ENCODE data around the gene COX5A. TPM values are rescaled to one million over a fixed set of nuclear protein-coding genes. Genes with fewer than 3 reads are reported as not detected.
A peak's percentile ranks its signal among the peaks of the same experiment; 100 is the strongest.

COX5A gene
- total RNA-seq, 4 donors from 2014 or later: 109 to 175 (median 137) TPM

- no peak for TF ChIP-seq POLR2A (IDR thresholded peaks at IDR 0.05)
- no peak for TF ChIP-seq CTCF (IDR thresholded peaks at IDR 0.05)
- intact Hi-C loops (cut with DNase I; ENCODE audit: low total_unique reads): no loop called here
- WGBS, 2 donors: 94 to 96% methylated on average over 5 of the region's 5 CpGs
- no peak for DNase-seq (ENCODE audit: low spot score in 2 of 2)
- H3K4me3 ChIP-seq (ENCODE audit: low read depth, poor library complexity, severe bottlenecking): no peak overlapping the region
These were observed 52.4 kb downstream of the COX5A start for GRCh38 chr15:74885461-74885860.

- H3K4me3 ChIP-seq (ENCODE audit: low read depth, poor library complexity, severe bottlenecking): no peak overlapping the region
- TF ChIP-seq POLR2A (IDR thresholded peaks at IDR 0.05) (no peak), CTCF (IDR thresholded peaks at IDR 0.05) (no peak)
- intact Hi-C loops (cut with DNase I; ENCODE audit: low total_unique reads): no loop called here
- DNase-seq (ENCODE audit: low spot score in 2 of 2): no peak
- 63 to 74% methylated on average over 4 of the region's 4 CpGs for WGBS, 2 donors
These were observed 53.2 kb downstream of the COX5A start for GRCh38 chr15:74884428-74885223.

- TF ChIP-seq CTCF (IDR thresholded peaks at IDR 0.05) (no peak), POLR2A (IDR thresholded peaks at IDR 0.05) (no peak)
- intact Hi-C loops (cut with DNase I; ENCODE audit: low total_unique reads): no loop called here
- H3K4me3 ChIP-seq (ENCODE audit: low read depth, poor library complexity, severe bottlenecking): no peak overlapping the region
- DNase-seq (ENCODE audit: low spot score in 2 of 2): no peak
- 92 to 96% methylated on average over 6 of the region's 6 CpGs for WGBS, 2 donors
These were observed 55.3 kb downstream of the COX5A start for GRCh38 chr15:74882528-74882927.

- WGBS, 2 donors: 68 to 77% methylated on average over 4 of the region's 4 CpGs
These were observed 59.6 kb downstream of the COX5A start for GRCh38 chr15:74878273-74878672.

GRCh38 chr15:74873756-74874424 is 64.0 kb downstream of the COX5A start:
- WGBS, 2 donors: 19 to 26% methylated on average over 16 of the region's 16 CpGs

More at GRCh38 chr15:74878273-74878672, 59.6 kb downstream of the COX5A start:
- DNase-seq (ENCODE audit: low spot score in 2 of 2): no peak
- no peak overlapping the region for H3K4me3 ChIP-seq (ENCODE audit: low read depth, poor library complexity, severe bottlenecking)
- intact Hi-C loops (cut with DNase I; ENCODE audit: low total_unique reads): no loop called here
- TF ChIP-seq POLR2A (IDR thresholded peaks at IDR 0.05) (no peak), CTCF (IDR thresholded peaks at IDR 0.05) (no peak)

More at GRCh38 chr15:74873756-74874424, 64.0 kb downstream of the COX5A start:
- H3K4me3 ChIP-seq (ENCODE audit: low read depth, poor library complexity, severe bottlenecking): peak overlapping the region; percentile 35
- TF ChIP-seq CTCF (IDR thresholded peaks at IDR 0.05) (no peak), POLR2A (IDR thresholded peaks at IDR 0.05) (no peak)
- intact Hi-C loops (cut with DNase I; ENCODE audit: low total_unique reads): no loop called here
- DNase-seq (ENCODE audit: low spot score in 2 of 2): no peak
